Activated T-cell treated with anti-CD3 and anti-CD28 coated beads for 48 hours (primary cell): ENCODE results near the gene TMEM175.
"Not testable (repeated sequence)": the region's sequence is repeated elsewhere in the genome, so short reads cannot be mapped to it uniquely, and the experiment has no call there.

ENCODE experiments used
- DNase-seq: peaks from one replicate; pipeline ENCODE4 v3.0.0-alpha.2; 2020; ENCODE audit warnings: low read depth

Gene TMEM175

DNA sequence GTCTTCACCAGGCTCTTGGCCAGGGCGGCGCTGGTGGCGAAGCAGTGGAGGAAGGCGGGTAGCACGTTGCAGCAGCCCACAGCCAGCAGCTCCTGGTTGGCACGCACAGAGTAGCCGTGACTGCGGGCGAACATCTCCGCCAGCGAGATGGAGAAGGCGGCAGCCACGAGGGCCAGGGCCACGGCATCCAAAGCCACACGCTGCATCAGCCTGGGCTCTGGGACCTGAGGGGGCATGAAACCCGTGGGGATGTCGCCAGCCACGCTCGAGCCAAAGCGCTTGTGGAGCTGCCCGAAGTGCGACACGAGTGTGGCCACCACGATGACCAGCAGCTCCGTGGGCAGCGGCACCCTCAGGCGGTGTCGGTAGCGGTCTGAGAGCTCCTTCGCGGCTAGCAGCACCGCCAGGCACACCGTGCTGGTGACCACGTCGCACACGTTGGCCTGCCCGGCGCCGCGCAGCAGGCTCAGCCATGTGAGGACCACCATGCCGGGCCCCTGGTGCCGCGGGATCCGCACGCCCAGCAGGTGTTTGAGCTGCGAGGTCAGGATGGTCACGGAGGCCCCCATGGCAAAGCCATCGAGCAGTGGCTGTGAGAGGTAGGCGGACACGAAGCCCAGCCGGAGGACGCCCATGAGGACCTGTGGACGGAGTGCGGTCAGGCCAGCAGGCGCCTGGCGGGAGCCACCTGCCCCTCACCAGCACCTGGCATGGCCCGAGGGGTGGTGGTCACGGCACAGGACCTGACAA lies 57.6 kb downstream of the TMEM175 start:
- DNase-seq: no peak

DNA sequence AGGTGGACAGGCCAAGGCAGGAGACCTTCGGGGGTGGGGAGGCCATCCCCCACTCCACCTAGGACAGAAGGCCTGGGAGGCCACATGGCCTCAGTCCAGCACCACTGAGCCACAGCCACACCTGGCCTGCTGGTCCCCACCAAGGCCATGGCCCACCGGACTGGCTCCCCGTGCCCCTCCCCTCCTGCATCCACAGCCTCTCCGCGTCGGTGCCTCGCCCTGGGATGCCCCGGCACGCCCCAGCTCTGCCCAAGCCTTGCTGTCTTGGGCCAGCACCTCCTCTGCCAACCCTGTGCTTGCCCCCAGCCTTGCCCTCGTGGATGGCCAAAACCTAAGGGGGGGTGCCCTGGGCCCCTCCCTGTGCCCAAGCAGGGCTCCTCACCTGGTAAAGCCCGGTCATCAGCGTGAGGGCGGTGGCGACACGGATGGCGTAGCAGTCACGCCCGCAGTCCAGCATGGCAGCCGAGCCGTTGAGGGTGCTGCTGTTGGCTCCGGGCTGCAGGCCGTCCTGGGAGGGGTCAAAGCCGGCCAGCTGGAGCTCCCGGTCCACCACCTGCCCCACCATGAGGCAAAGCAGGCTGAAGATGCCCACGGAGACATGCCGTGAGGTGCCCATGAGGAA lies 58.6 kb downstream of the TMEM175 start:
- DNase-seq: no peak

DNA sequence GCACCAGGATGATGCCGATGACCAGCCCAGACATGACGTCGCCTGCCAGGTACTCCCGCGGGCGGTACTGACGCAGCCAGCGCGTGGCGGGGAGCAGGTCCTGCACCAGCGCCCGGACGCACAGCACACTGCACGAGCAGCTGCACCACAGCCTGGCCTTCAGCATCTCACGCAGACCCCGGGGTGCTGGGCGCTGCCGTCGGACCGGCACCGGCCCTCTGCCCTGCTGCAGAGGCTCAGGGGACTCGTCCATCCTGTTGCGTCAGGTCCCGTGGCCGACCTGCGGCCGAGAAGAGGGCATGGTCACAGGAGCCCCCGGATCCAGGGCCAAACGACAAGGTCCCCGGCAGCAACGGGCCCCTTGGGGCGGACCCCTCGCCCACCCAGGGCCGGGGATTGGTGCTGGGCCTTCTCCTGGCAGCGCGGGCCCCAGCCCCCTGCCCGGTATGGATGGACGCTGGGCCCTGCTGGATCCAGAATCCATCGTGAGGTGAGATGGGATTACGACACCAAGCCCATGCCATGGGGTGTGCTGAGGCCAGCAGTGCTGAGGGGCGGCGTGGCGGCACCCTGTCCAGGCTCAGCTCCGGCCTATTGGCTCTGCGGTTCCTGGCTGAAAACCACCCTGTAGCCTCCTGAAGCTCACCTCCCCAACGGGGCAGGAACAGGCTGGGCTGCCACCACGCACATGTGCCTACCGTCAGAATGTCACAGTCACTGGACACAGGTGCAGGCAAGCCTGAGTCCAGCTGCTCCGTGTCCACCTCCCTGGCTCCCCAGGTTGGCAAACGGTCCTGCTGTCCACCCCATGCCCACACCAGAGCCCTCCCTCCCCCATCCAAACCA lies 59.4 kb downstream of the TMEM175 start:
- DNase-seq: no peak

DNA sequence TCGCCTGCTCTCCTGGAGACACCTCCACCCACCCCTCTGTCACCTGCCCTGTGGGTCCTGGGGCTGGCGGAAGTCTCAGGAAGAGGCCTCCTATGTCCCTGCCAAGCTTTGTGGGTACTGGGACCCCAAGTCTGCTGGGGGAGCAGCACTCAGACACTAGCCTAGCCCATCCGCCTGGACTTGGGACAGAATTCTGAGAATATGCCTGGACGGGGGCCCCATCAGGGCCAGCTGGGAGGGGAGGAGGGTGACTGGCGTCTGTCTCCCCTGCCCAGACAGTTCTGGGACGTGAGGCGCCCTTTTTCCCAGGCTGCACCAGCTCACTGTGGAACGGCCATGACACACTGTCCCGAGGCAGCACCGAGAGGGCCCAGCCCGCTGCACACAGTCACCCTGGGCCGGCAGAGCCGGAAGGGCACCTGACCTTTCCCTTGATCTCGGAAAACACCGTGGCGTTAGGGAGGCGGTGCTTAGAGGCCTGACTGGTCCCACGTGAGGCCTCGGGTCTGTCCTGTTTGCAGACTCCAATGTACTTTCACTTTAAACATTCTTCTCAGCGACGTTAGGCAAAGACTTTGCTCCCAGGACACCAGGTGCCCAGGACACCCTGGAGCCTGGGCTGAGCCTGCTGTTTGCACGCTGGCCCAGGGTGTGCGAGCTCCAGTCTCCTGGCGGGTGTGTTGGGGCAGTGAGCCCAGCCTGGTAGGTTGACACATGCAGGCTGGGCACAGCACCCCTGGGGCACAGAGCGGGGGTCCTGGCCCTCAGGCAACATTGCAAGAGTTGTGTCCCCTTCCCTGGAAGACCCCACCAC lies 60.2 kb downstream of the TMEM175 start:
- no peak for DNase-seq

DNA sequence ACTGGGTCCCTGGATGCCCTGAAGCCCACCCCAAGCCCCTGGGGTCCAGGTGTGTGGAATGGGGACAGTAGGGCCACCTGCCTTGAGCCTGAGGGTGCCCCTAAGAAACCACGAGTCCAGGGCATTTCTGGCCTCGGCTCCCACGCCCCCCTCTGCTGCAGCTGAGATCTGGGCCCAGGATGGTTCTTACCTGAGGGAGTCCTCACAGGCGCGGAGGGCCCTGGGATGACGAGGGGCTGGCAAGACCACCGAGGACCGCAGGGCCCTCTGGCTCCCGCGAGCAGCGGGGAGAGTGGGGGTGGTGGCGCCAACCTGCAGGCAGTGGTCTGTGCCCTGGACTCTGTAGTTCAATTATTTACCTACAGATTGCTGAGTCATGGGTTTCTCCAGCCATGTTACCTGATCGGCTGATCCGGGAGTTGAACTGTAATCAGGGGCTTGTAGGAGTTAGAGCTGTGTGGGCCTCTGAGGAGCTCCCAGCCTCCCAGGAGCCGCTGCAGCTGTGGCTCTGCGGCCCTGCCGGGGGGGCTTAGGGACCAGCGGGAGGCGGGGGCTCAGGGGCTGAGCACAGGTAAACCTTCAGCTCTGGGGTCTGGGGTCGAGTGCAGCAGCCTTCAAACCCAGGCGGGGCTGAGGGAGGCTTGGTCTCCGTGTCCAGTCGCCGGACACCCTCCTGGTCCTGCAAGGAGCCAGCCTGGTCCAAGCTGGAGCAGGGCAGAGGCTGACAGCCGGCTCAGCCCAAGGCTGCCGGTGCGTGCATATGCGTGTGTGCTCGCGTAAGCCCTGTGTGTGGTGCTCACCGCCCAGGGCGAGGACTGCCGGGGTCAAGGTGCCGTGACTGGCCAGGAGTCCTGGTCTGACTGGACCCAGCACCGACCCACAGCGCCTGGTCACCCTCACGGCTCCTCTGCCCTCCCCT lies 61.1 kb downstream of the TMEM175 start, which contains the start of gene SLC26A1:
Gene SLC26A1, minus strand, starts transcription at position 294 of the 919 bp plus-strand sequence. CDS start 1,701 bp downstream, outside the sequence.
- DNase-seq: no peak

DNA sequence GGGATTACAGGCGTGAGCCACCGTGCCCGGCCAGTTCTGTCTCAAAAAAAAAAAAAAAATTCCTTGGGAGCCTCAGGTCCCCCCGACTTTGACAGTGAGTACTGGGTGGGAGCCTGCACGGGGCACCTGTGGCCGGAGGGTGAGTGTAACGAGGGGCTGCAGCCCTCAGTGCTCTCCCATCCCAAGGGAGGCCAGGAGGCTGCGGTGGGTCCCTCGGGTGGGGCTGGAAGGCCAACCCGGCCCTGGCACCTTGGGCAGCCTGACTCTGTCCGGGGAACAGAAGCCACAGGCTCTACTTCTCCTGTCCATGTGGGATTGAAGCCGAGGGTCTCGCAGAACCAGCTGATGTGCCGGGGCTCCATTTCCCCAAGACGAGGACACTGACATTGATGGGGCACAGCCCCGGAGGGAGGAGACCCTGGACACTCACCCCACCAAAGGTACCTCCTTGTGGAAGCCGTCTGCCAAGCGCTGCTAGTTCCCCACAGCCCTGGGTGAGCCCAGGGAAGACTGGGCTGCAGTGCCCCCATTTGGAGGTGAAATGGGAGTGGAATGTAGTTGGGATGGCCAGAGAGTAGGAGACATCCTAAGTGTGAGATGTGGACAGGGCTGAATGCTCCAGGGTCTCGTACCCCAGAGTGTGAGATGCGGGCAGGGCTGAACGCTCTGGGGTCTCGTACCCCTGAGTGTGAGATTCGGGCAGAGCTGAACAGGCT lies 63.2 kb downstream of the TMEM175 start:
- no peak for DNase-seq

DNA sequence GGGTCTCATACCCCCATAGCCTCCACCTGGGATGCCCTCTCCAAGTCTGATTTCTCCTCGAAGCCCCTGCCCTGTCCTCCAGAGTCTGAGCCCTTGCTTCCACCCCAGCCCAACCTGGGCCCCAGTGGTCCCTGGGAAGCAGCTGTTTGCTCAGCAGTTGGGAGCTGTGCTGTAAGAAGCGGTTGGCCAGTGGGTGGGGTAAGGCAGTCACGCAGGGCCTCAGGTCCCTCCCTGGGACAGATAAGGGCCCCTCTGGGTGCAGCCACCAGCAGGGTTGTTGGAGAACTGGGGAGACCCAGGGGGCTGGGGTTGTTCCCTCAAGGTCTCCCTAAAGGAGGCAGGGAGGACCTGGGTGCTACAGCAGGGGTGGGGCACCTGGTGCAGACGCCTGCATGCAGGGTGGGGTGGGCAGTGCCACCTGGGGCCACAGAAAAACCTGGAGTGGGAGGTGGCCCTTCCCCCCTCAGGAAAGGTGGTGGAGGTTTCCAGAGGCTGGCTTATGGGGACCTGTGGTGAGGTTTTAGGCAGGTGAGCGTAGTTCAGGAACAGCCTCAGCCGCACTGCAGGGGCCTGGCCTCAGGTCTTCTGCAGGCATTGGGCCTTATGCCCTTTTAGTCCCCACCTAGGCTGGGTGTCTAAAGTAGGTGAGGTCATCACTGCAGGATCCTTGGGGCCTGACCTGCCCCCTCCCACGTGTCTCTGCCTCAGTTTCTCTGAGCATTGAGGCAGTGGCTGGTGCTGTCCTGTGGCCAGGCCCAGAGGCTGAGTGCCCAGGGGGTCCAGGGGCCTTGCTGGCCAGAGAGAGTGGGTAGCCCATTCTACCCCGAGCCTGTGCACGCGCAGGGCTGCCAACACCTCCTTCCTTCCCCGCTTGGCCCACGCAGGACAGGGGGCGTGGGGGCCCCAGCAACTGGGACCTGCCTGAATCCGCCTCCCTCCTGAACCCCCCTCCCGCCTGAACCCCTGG lies 64.1 kb downstream of the TMEM175 start:
- DNase-seq: no peak

DNA sequence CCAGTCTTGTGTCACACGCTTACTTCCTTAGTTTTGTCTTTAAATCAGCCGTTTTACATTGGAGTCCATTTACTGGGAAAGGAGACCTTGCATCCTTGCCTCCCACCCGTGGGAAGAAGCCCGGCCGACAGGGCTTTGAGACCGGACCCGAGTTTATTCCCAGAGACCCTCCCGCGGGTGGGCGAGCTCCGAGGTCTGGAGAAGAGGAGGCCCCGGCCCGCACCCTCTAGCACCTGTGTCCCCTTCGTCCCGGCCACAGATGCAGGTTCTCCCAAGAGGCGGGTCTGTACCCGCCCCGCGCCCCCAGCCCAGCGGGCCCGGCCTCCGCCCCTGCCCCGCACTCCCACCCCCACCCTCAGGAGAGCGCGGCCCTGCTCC lies 64.7 kb downstream of the TMEM175 start:
- DNase-seq: no peak

DNA sequence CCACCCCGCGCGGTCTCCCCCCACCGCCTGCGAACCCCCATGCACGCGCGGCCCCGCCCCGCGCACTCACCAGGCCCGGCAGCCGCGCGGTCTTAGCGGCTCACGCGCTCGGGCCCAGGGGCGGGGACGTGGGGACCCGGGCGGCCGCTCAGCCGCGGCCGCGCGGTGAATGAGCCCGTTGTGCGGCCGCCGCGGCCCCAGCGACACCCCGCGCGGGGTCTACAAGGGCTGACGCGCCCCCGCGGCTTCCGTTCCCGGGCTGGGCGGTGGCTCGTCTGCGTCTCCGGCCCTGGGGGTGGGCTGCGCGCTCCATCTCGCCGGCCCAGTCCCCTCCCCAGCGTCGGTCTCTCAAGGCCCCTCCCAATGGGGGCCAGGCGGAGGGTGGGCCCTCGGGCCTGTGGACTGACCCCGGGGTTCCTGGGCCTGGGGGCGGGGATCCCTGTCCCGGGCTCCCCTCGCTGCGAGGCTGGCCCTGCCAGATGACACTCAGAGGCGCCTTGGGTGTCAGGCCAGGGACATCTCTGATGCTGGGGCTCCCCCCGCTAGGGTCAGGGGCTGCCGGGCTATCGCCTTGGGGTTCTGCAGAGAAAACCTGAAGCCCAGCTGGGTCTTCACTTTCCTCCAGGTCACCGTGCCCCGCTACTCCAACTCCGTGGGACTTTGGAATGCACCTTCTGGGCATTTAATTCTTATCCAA lies 65.3 kb downstream of the TMEM175 start:
- no peak for DNase-seq

DNA sequence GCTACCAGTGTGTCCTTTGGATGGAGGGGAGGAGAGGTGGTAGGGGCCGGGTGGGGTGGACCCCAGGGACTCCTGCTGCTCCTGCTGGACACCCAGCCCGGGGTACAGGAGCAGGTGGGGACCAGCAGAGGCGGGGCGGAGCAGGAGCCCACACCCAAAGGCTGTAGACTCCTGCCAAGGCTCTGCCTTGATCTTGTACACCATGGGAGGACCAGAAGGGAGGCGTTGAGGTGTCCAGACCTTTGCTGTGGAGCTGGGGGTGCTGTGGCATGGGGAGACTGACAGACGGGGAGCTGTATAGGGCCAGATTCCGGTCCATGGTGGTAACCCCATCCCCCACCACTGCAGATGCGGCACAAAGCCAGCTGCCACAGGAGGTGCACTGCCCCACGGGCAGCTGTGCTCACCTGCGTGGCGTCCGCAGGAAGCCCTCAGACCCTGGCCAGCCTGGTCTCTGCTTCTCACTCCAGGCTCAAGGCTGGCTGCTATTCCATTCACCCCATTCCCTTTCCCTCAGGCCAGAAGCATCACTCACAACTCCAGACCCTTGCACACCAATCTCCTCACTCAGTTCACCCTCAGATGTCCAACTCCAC lies 65.9 kb downstream of the TMEM175 start:
- DNase-seq: no peak

DNA sequence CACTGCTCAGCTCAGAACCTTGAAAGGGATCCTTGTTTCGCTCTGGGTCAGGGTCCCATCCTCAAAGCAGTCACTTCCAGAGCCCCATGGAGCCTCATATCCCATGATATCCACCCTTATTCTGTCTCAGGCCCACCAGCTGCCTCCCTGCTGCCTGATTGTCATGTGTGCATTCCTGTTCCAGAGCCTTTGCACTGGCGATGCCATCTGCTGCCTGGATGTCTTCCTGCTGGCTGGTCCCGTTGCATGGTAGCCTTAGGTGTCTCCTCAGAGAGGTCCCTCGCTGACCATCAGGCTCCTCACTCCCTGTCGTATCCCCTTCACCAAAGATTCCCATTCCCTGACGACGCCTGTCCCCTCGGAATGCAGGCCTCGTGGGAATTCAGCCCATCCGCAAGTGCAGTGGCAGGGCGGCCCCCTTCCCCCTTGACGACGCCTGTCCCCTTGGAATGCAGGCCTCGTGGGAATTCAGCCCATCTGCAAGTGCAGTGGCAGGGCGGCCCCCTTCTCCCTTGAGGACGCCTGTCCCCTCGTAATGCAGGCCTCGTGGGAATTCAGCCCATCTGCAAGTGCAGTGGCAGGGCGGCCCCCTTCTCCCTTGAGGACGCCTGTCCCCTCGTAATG lies 67.1 kb downstream of the TMEM175 start:
- DNase-seq: not testable (repeated sequence)

DNA sequence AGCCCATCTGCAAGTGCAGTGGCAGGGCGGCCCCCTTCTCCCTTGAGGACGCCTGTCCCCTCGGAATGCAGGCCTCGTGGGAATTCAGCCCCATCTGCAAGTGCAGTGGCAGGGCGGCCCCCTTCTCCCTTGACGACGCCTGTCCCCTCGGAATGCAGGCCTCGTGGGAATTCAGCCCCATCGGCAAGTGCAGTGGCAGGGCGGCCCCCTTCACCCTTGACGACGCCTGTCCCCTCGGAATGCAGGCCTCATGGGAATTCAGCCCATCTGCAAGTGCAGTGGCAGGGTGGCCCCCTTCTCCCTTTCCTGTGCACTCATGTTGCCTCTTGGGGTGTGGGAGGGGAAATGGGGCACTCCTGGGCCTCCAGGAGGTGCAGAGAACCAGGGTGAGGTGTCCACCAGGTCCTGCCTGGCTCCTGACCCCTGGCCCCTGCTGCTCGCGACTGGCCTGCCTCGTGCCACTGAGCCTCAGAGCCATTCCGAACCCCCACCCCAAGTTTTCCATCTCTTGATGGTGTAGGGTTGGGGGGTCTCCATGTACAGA lies 67.7 kb downstream of the TMEM175 start:
- no peak for DNase-seq

DNA sequence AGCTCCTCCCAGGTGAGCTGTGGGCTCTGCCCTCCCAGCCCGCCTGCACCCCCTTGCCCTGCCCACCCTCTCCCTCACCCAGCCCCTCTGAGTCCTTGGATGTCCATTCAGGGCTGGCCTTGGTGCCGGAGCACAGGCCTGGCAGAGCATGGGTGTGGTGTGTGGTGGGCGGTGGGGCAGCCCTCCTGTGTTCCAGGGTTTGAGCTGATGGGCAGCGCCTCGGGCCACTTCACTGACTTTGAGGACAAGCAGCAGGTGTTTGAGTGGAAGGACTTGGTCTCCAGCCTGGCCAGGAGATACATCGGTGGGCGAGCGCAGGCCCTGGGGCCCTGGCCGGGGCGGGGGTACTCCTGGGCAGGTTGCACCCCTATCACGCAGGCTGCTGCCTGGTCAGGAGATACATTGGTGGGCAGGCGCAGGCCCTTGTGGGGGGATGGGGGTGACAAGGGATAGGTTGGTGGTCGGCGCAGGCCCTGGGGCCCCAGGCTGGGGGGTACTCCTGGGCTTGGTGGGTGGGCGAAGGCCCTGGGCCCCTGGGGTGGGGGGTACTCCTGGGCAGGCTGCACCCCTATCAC lies 68.5 kb downstream of the TMEM175 start:
- DNase-seq: no peak

DNA sequence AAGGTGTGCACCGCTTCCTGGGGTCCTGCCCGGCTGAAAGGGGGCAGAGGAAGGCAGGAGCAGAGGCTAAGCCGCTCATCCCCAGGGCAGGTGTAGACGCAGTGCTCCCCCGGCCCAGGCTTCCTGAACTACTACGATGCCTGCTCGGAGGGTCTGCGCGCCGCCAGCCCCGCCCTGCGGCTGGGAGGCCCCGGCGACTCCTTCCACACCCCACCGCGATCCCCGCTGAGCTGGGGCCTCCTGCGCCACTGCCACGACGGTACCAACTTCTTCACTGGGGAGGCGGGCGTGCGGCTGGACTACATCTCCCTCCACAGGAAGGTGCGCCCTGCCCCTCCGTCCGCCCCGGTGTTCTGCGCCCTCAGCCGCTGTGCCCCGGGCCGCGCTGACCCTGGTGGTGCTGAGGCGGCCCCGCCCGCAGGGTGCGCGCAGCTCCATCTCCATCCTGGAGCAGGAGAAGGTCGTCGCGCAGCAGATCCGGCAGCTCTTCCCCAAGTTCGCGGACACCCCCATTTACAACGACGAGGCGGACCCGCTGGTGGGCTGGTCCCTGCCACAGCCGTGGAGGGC lies 69.4 kb downstream of the TMEM175 start:
- no peak for DNase-seq

DNA sequence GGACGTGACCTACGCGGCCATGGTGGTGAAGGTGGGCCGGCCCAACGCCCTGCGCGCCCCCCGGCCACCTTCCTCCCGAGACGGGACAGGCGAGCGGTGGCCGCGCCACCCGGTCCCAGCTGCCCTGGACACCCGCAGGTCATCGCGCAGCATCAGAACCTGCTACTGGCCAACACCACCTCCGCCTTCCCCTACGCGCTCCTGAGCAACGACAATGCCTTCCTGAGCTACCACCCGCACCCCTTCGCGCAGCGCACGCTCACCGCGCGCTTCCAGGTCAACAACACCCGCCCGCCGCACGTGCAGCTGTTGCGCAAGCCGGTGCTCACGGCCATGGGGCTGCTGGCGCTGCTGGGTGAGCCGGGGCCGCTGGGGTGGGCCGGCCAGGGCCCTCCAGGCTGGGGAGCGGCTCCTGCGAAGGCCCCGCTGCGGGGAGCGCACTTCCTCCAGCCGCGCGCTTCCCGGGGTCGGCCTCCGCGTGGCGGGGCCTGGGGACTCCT lies 69.9 kb downstream of the TMEM175 start:
- no peak for DNase-seq

DNA sequence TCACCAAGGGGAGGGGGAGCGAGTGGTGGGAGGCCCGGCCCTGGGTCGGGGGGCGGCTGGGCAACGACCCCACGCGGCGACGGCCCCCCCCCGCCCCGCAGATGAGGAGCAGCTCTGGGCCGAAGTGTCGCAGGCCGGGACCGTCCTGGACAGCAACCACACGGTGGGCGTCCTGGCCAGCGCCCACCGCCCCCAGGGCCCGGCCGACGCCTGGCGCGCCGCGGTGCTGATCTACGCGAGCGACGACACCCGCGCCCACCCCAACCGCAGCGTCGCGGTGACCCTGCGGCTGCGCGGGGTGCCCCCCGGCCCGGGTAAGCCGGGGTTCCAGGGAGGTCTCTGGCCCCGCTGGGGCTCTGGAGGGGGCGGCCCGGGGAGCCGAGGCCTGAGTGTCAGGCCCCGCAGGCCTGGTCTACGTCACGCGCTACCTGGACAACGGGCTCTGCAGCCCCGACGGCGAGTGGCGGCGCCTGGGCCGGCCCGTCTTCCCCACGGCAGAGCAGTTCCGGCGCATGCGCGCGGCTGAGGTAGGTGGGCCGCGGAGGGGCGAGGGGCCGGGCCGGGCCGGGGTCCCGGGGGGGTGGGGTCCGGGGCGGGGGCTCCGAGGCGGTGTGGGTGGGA lies 70.5 kb downstream of the TMEM175 start:
- no peak for DNase-seq
